ENCODE data around the gene NEURL1. TPM values are rescaled to one million over a fixed set of nuclear protein-coding genes. Genes with fewer than 3 reads are reported as not detected.
A peak's percentile ranks its signal among the peaks of the same experiment; 100 is the strongest.

Gene NEURL1
- total RNA-seq, 4 donors from 2014 or later, result 0.39 to 0.60 TPM; not detected in 2

DNA sequence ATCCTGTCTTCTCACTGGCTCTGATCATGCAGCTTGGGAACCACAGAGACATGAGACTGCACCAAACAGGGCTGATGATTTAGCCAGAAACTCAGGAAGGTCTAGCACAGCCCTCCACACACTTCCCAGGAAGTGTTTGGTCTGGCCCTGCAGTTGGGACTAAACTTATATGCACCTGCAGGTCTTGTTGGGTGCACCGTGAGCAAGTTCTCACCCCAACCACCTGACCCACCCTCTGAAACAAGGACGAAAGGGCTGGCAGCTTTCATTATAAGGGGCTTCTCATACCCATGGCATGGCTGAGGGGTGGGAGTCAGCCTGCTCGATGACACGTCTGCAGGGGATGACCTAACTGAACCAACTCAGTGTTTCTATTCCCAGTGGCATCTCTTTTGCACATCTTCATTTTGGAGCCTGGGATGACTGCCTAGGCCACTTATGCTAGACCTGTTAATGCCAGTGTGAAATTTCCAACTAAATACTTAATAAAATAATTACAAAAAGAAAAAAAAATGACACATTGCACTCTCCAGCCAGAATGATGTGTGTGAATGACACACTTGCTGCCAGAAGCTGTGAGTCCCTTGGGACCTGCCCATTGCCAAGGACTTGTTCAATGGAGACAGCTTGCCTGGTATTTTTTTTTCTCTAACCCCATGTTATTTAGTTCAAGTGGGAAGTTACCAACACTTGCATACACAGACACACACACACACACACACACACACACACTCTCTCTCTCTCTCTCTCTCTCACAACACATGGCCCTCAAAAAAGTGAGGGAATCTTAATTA lies 102.6 kb downstream of the NEURL1 start:
- Histone ChIP-seq H3K36me3 (peaks cover 0 to 25% (median 0%) of the 10 kb centered on the region in 3 donors), H3K4me1 (peaks cover 0 to 54% (median 11%) of the 10 kb centered on the region in 4 donors), H3K27ac (peak overlapping the region in 2 of 4 donors; percentile 23 to 27), H3K4me3 (no peak overlapping the region), H3K9me3 (no peaks in the 10 kb centered on the region), H3K27me3 (no peaks in the 10 kb centered on the region)
- DNase-seq (ENCODE audit: low spot score in 2 of 2), result no peak
- no peak for TF ChIP-seq POLR2A (IDR thresholded peaks at IDR 0.05)
- TF ChIP-seq, protein P1, sequence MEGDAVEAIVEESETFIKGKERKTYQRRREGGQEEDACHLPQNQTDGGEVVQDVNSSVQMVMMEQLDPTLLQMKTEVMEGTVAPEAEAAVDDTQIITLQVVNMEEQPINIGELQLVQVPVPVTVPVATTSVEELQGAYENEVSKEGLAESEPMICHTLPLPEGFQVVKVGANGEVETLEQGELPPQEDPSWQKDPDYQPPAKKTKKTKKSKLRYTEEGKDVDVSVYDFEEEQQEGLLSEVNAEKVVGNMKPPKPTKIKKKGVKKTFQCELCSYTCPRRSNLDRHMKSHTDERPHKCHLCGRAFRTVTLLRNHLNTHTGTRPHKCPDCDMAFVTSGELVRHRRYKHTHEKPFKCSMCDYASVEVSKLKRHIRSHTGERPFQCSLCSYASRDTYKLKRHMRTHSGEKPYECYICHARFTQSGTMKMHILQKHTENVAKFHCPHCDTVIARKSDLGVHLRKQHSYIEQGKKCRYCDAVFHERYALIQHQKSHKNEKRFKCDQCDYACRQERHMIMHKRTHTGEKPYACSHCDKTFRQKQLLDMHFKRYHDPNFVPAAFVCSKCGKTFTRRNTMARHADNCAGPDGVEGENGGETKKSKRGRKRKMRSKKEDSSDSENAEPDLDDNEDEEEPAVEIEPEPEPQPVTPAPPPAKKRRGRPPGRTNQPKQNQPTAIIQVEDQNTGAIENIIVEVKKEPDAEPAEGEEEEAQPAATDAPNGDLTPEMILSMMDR (IDR thresholded peaks at IDR 0.05), result no peak
- TF ChIP-seq EP300 (IDR thresholded peaks at IDR 0.05), result no peak
- 61 to 71% methylated on average over 4 of the region's 4 CpGs for WGBS, 2 donors

DNA sequence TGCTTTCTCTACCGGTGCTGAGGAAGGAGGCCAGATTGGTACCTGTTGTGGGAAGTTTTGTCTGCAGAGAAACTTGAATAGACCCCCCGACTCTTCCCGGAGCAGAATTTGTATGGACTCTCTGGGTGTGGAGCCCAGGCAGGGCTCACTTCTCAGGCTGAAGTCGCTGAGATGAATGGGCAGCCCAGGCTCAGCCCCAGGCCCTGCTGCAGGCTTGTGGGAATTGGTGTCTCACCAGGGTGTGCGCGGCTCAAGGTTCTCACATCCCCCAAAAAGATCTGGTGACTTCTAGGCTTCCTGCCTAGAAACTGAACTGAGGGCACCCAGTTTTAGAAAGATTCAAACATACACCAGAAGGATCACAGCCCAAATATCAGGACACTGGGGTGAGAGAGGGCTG lies 103.5 kb downstream of the NEURL1 start:
- TF ChIP-seq, protein P1 (IDR thresholded peaks at IDR 0.05), result no peak
- TF ChIP-seq POLR2A (IDR thresholded peaks at IDR 0.05), result no peak
- TF ChIP-seq EP300 (IDR thresholded peaks at IDR 0.05), result no peak
- 57 to 77% methylated on average over 6 of the region's 6 CpGs for WGBS, 2 donors
- H3K4me1 ChIP-seq, result peaks cover 0 to 63% (median 12%) of the 10 kb centered on the region in 4 donors

DNA sequence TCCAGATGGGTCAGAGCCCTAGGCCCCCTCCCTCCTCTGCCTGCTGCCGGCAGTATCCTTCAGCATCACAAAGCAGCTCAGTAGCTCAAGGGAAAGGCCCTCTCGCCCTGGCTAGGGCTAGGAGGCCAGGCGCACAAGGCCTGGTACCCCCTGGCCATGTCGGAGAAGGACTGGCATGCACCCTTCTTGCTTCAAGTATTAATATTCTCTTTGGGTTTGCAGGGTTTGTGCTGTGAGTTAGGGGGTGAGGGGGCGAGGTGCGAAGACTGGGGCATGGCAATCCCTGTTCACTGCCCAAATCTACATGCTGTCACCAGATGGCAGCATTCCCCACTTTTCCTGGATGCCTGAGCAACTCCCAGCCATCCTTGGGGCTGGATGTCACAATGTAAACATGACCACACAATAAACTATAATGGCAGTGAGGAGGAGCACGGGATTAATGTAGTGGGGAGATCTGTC lies 105.2 kb downstream of the NEURL1 start:
- Histone ChIP-seq H3K4me3 (no peak overlapping the region), H3K27me3 (no peaks in the 10 kb centered on the region), H3K9me3 (no peaks in the 10 kb centered on the region), H3K4me1 (peaks cover 0 to 74% (median 12%) of the 10 kb centered on the region in 4 donors), H3K36me3 (peaks cover 0 to 44% (median 0%) of the 10 kb centered on the region in 3 donors), H3K27ac (peak overlapping the region in 2 of 4 donors; percentile 60 to 70)
- TF ChIP-seq, protein P1 (IDR thresholded peaks at IDR 0.05), result peak; percentile 41 to 91 (median 69)
- TF ChIP-seq POLR2A (IDR thresholded peaks at IDR 0.05) (no peak), EP300 (IDR thresholded peaks at IDR 0.05) (peak in 1 of 2 donors; percentile 59)
- 35 to 41% methylated on average over 7 of the region's 7 CpGs for WGBS, 2 donors
- DNase-seq (ENCODE audit: low spot score in 2 of 2), result peak in 1 of 2 donors; percentile 65

More for the DNA sequence above, 103.5 kb downstream of the NEURL1 start:
- H3K36me3 ChIP-seq, result peaks cover 0 to 34% (median 0%) of the 10 kb centered on the region in 3 donors
- no peak for DNase-seq (ENCODE audit: low spot score in 2 of 2)
- no peaks in the 10 kb centered on the region for H3K9me3 ChIP-seq
- H3K4me3 ChIP-seq, result no peak overlapping the region
- no peaks in the 10 kb centered on the region for H3K27me3 ChIP-seq
- H3K27ac ChIP-seq, result peak overlapping the region in 2 of 4 donors; percentile 11 to 27

DNA sequence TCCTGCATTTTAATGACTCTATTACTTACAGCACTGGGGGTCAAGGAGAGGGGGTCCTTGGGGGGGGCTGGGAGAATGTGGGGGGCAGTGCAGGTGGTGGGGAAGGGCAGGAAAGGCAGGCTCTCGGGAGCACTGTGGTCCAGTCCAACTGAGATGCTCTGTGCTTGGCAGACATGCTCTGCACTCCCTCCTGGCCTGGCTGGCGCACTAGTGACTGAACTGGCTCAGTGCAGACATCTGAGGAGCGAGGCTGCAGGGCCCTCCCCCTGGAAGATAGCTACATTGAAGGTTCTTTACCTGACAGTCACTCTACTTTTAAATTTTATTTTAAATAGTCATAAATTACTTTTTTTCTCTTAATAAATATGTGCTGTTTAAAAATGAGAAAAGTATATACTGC lies 105.7 kb downstream of the NEURL1 start:
- Histone ChIP-seq H3K4me3 (no peak overlapping the region), H3K27ac (peak overlapping the region in 2 of 4 donors; percentile 60 to 70), H3K36me3 (peaks cover 0 to 49% (median 0%) of the 10 kb centered on the region in 3 donors), H3K9me3 (no peaks in the 10 kb centered on the region), H3K4me1 (peaks cover 0 to 74% (median 12%) of the 10 kb centered on the region in 4 donors), H3K27me3 (no peaks in the 10 kb centered on the region)
- 56 to 59% methylated on average over 3 of the region's 3 CpGs for WGBS, 2 donors
- no peak for DNase-seq (ENCODE audit: low spot score in 2 of 2)
- no peak for TF ChIP-seq POLR2A (IDR thresholded peaks at IDR 0.05)
- TF ChIP-seq EP300 (IDR thresholded peaks at IDR 0.05), result no peak
- TF ChIP-seq, protein P1 (IDR thresholded peaks at IDR 0.05), result no peak

DNA sequence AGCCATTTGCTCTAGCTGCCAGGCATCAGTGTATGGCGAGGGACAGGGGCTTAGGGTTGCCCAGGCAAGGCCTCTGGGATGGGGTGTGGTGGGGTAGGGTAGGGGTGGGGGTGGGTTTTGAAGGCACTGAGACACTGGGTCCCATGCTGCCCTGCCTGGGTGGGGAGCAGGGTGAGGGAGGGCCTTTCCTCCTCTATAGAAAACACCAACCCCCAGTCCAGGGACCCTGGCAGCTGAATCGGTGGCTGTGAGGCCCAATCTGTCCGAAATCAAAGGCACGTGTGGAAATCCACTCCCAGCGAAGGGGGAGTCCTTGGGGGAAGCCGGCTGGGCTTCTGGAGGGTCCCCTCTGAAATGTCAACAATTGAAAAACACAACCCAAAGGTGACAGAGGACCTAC lies 106.4 kb downstream of the NEURL1 start:
- Histone ChIP-seq H3K27ac (peak overlapping the region; percentile 15 to 75 (median 54)), H3K36me3 (peaks cover 0 to 56% (median 0%) of the 10 kb centered on the region in 3 donors), H3K4me3 (no peak overlapping the region), H3K27me3 (no peaks in the 10 kb centered on the region), H3K9me3 (no peaks in the 10 kb centered on the region), H3K4me1 (peaks cover 0 to 75% (median 12%) of the 10 kb centered on the region in 4 donors)
- no peak for TF ChIP-seq EP300 (IDR thresholded peaks at IDR 0.05)
- no peak for TF ChIP-seq POLR2A (IDR thresholded peaks at IDR 0.05)
- TF ChIP-seq, protein P1 (IDR thresholded peaks at IDR 0.05), result no peak
- WGBS, 2 donors, result 57 to 58% methylated on average over 3 to 6 of the region's 6 CpGs
- DNase-seq (ENCODE audit: low spot score in 2 of 2), result no peak

All from tibial nerve (tissue), 4 donors.